K562 (cell line): ENCODE measurements around the gene AKR1A1. TPM values are rescaled to one million over a fixed set of nuclear protein-coding genes. Genes with fewer than 3 reads are reported as not detected.

Source experiments
- ATAC-seq: fragments of 200-7000 bp; cut with Tn5 transposase; 3 replicates; pipeline ENCODE4 v1.9.1; 2020; ENCODE audit warnings: moderate library complexity
- BruUV-seq: library from RNA; stranded (reverse); fragments of 400-500 nt; replicated peaks from 2 replicates; lab custom pipeline; 2021; lab: Mats Ljungman, UMichigan
- CTCF ChIA-PET: fragments of 300-600 bp; formaldehyde crosslinking; extraction: SDS; loops from one replicate; lab custom pipeline; 2021; ENCODE audit warnings: low intra/inter-chr PET ratio; lab: Yijun Ruan, JAX
- POLR2A ChIA-PET: fragments of 300-600, 350-650 bp; sonication (Branson Sonifier 250); formaldehyde crosslinking; extraction: SDS; loops from one replicate; lab custom pipeline; 2021; ENCODE audit warnings: antibody characterized with exemption, inconsistent platforms; lab: Yijun Ruan, JAX
- DNase-seq, 4 experiments: peaks; one replicate each; pipeline versions ENCODE4 v3.0.0 to v3.0.0-alpha.2; 2011 to 2018; ENCODE audit warnings: low spot score in 3 of 4, mixed read lengths in 3 of 4; ENCODE audit errors: extremely low read depth in 1 of 4
- FAIRE-seq: peaks from 2 replicates; lab custom pipeline; 2011; peaks lifted over from hg19 to GRCh38; lab: Jason Lieb, UNC
- H2AFZ ChIP-seq: 2 replicates; pipeline ENCODE4 v1.6.0; 2011; ENCODE audit warnings: low read depth, low read length, control low read depth, inconsistent platforms
- H3K27ac ChIP-seq: fragments of 200-600 bp; 3 replicates; pipeline ENCODE4 v1.8.0; 2011; ENCODE audit warnings: low read depth, mild to moderate bottlenecking, control low read depth, inconsistent platforms, low read length, moderate library complexity, mixed read lengths; ENCODE audit errors: extremely low read depth
- H3K27me3 ChIP-seq, 2 experiments: fragments of 300-600 bp in 1 of 2; 2 replicates in 1 of 2; 3 replicates in 1 of 2; pipeline versions ENCODE4 v1.6.0 to v1.8.0; 2011; ENCODE audit warnings: inconsistent platforms in 2 of 2, low read length in 2 of 2, mild to moderate bottlenecking in 1 of 2, mixed read lengths in 1 of 2, moderate library complexity in 1 of 2; ENCODE audit not compliant: control insufficient read depth in 2 of 2, insufficient read depth in 2 of 2
- H3K36me3 ChIP-seq: fragments of 300-600 bp; 3 replicates; pipeline ENCODE4 v1.8.0; 2011; ENCODE audit warnings: mild to moderate bottlenecking, low read length, inconsistent platforms; ENCODE audit not compliant: control insufficient read depth, insufficient read depth
- H3K4me1 ChIP-seq, 2 experiments: fragments of 200-600 bp in 1 of 2; replicated peaks in 1 of 2; 2 replicates in 1 of 2; 3 replicates in 1 of 2; pipeline versions ENCODE4 v1.5.1 to v1.8.0; 2011; ENCODE audit warnings: inconsistent platforms in 2 of 2, low read length in 2 of 2, mild to moderate bottlenecking in 1 of 2, mixed read lengths in 1 of 2, moderate library complexity in 1 of 2; ENCODE audit not compliant: control insufficient read depth in 2 of 2, insufficient read depth in 2 of 2
- H3K4me2 ChIP-seq: 2 replicates; pipeline ENCODE4 v1.6.1; 2011; ENCODE audit warnings: low read length, control low read depth, inconsistent platforms, mixed read lengths; ENCODE audit not compliant: insufficient read depth
- H3K4me3 ChIP-seq: fragments of 200-600 bp; sonication (generic), shearing (Covaris generic); 2 replicates; pipeline ENCODE4 v1.5.1; 2016; ENCODE audit warnings: control low read depth, inconsistent platforms
- H3K79me2 ChIP-seq: fragments of 200-600 bp; 3 replicates; pipeline ENCODE4 v1.8.0; 2011; ENCODE audit warnings: low read length, inconsistent platforms; ENCODE audit not compliant: control insufficient read depth, insufficient read depth
- H3K9ac ChIP-seq, 2 experiments: 2 replicates each; pipeline versions ENCODE4 v1.6.0 to v1.6.1; 2011; ENCODE audit warnings: low read depth in 2 of 2, low read length in 2 of 2, control low read depth in 1 of 2, inconsistent platforms in 1 of 2, mild to moderate bottlenecking in 1 of 2, mixed read lengths in 1 of 2; ENCODE audit not compliant: insufficient read depth in 1 of 2
- H3K9me1 ChIP-seq: one replicate; pipeline ENCODE4 v1.6.0; 2011; ENCODE audit warnings: inconsistent platforms, mild to moderate bottlenecking, low read length, moderate library complexity; ENCODE audit not compliant: control insufficient read depth, insufficient read depth
- H3K9me3 ChIP-seq: replicated peaks from 2 replicates; pipeline ENCODE4 v1.5.1; 2011; ENCODE audit warnings: low read depth, low read length, inconsistent platforms; ENCODE audit not compliant: control insufficient read depth, insufficient read depth
- H4K20me1 ChIP-seq: replicated peaks from 2 replicates; pipeline ENCODE4 v1.6.1; 2011; ENCODE audit warnings: low read length, inconsistent platforms, mixed read lengths; ENCODE audit not compliant: control insufficient read depth, insufficient read depth
- ARID2 ChIP-seq: fragments of 450-650 bp; IDR thresholded peaks from 2 replicates; pipeline ENCODE4 v1.6.1; 2017; ENCODE audit warnings: antibody characterized with exemption, mild to moderate bottlenecking
- KLF6 ChIP-seq: fragments of 250-450 bp; sonication (Bioruptor Pico); IDR thresholded peaks from 2 replicates; pipeline ENCODE4 v1.4.0; 2020; ENCODE audit warnings: mild to moderate bottlenecking, moderate library complexity, borderline replicate concordance
- POLR2A ChIP-seq: fragments of 450-650 bp; conservative IDR thresholded peaks from 2 replicates; pipeline ENCODE4 v1.6.1; 2016
- POLR2AphosphoS5 ChIP-seq: IDR thresholded peaks from 2 replicates; pipeline ENCODE4 v1.6.1; 2011; ENCODE audit warnings: mild to moderate bottlenecking, low read depth, low read length, moderate library complexity; ENCODE audit not compliant: control insufficient read depth, insufficient read depth
- POLR2B ChIP-seq: fragments of 450-650 bp; IDR thresholded peaks from 2 replicates; pipeline ENCODE4 v1.6.1; 2018; ENCODE audit warnings: low read depth; ENCODE audit not compliant: partially characterized antibody
- SUPT5H ChIP-seq: fragments of 450-650 bp; IDR thresholded peaks from 2 replicates; pipeline ENCODE4 v1.6.1; 2016
- WGBS: fragments of 100-300 bp; shearing (Covaris generic); methylation state at CpG from one replicate; pipeline ENCODE4 v1.1.6; 2016; ENCODE audit warnings: low coverage, mixed read lengths; ENCODE audit not compliant: insufficient coverage; ENCODE audit errors: missing lambda C conversion rate; 5-methylcytosine and 5-hydroxymethylcytosine counted together
- in situ Hi-C: fragments of 300-500 bp; cut with MboI; formaldehyde crosslinking; loops from 4 replicates; pipeline ENCODE4 v1.15.0; 2018; ENCODE audit warnings: inconsistent platforms, mixed read lengths
- intact Hi-C: fragments of 100-400 bp; cut with micrococcal nuclease; formaldehyde crosslinking; loops from 2 replicates; pipeline ENCODE4 v1.14.2; 2022
- polyA plus RNA-seq, 8 experiments: library from polyadenylated mRNA; depleted of rRNA in 4 of 8; stranded (reverse) in 5 of 8; unstranded in 3 of 8; fragments of >200 nt; fragmentation: Nextera tagmentation in 2 of 8; fragmentation: Illumina TruSeq in 1 of 8; extraction: Ambion mirVana in 2 of 8; extraction: Trizol in 1 of 8; gene quantifications; 2 replicates each; pipeline versions ENCODE4 v1.2.1 to v1.2.3, GENCODE V29; 2011 to 2014; ENCODE audit warnings: inconsistent platforms in 1 of 8, missing spikeins in 1 of 8
- total RNA-seq, 7 experiments: library from RNA; depleted of rRNA in 6 of 7; stranded (reverse); fragments of >200 nt in 6 of 7; fragmentation: Illumina TruSeq in 2 of 7; extraction: Trizol in 2 of 7; gene quantifications; 2 replicates each; pipeline versions ENCODE4 v1.2.1 to v1.2.3, GENCODE V29; 2011 to 2021; ENCODE audit warnings: low replicate concordance in 1 of 7

AKR1A1 gene
- total and polyA plus RNA-seq, 9 of the 15 experiments (the other 6 are each of a cell fraction or from before 2014, with no cell fraction given): 68.6 to 211 (median 132) TPM

DNA sequence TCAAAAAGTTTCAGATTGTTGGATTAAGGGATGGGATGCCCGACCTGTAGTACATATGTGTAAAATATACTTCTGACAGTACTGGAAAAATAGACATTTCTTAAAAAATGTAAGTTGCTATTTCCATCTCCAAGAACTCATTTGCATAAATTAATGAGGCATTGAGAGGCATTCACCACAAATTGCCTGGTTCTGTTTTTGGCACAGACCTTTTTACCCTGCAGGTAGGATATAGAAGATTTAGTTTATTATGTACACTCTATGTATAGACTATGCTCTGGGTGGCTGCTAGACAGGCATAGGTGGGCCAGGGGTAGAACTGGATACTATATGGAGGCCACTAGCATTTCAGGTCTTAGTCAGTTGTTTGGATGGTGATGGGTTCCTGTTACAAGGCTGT is 65.3 kb downstream of the AKR1A1 start:
- Histone ChIP-seq H3K4me1 (no peaks in the 10 kb centered on the region), H3K27me3 (no peaks in the 10 kb centered on the region), H3K79me2 (peaks cover 9% of the 10 kb centered on the region; the same call in 1 of the 3 replicates), H4K20me1 (no peaks in the 10 kb centered on the region; the same call in none of the 2 replicates), H3K9me1 (no peaks in the 10 kb centered on the region), H3K9ac (no peak overlapping the region), H3K4me3 (no peak overlapping the region), H3K4me2 (no peak overlapping the region), H3K9me3 (no peaks in the 10 kb centered on the region), H2AFZ (no peak overlapping the region), H3K27ac (no peak overlapping the region), H3K36me3 (peaks cover 90% of the 10 kb centered on the region)
- BruUV-seq: no TSS peak
- ChIA-PET CTCF (no interaction called here), POLR2A (interaction anchor here (1.3 kb wide), 1 partner anchor 9 kb away, joined by 3 read pairs; no protein-coding TSS in a partner anchor)
- peak; percentile 12; the same call in 1 of the 2 replicates for TF ChIP-seq POLR2AphosphoS5
- no peak for TF ChIP-seq ARID2
- DNase-seq (no peak), ATAC-seq (no peak), FAIRE-seq (no peak)
- intact Hi-C loops (no loop called here), in situ Hi-C loops (no loop called here)
- 95% methylated on average over 1 of the region's 1 CpG for WGBS

DNA sequence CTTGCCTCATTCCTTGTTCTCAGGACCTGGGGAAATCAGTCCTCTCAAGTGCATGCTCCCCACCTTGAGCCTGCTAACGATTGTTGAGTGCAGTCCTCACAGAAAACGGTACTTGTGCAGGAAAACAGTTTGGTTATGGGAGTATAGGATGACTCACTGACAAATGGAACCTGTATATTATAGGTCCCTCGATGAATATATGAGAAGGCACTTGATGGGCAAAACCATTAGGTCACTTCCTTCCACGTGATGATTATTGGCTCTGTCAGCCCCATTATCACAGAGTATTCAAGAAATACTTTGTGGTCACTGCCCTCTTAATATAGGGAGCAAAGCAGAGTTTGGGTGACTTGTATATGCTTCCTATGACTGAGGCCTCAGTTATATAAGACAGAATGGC is 67.0 kb downstream of the AKR1A1 start:
- Histone ChIP-seq H3K27ac (no peak overlapping the region), H3K4me1 (peaks cover 0 to 10% of the 10 kb centered on the region in 2 experiments; a peak in 2 of 5 replicates), H3K27me3 (no peaks in the 10 kb centered on the region), H3K4me3 (no peak overlapping the region), H3K36me3 (peaks cover 82% of the 10 kb centered on the region), H3K9me1 (no peaks in the 10 kb centered on the region), H3K4me2 (no peak overlapping the region), H3K9me3 (no peaks in the 10 kb centered on the region), H2AFZ (no peak overlapping the region), H4K20me1 (no peaks in the 10 kb centered on the region; the same call in none of the 2 replicates), H3K9ac (no peak overlapping the region), H3K79me2 (peaks cover 4% of the 10 kb centered on the region; the same call in 1 of the 3 replicates)
- TF ChIP-seq POLR2A (peak; percentile 34; the same call in 1 of the 2 replicates), POLR2B (peak; percentile 24), SUPT5H (0 out of 2 replicates have a peak, but pooled peaks have one; percentile 16), KLF6 (CRISPR knock-in tag) (no peak)
- in situ Hi-C loops: no loop called here
- no TSS peak for BruUV-seq
- WGBS: 78% methylated on average over 4 of the region's 4 CpGs
- POLR2A ChIA-PET: interaction anchor here (1.2 kb wide), 1 partner anchor 9 kb away, joined by 3 read pairs; no protein-coding TSS in a partner anchor
- no peak for DNase-seq
- intact Hi-C loops: loop anchor here (2.0 kb wide), 1 partner anchor 263 kb away; no protein-coding TSS in a partner anchor
- no peak for FAIRE-seq
- ATAC-seq: no peak
- CTCF ChIA-PET: no interaction called here
